Measurements from ENCODE around the gene IFITM1.
"Not testable (repeated sequence)": the region's sequence is repeated elsewhere in the genome, so short reads cannot be mapped to it uniquely, and the experiment has no call there.

The IFITM1 gene

GRCh38 chr11:312092-312816 is 1.6 kb upstream of the IFITM1 start:
- TF ChIP-seq PAX5 (IDR thresholded peaks at IDR 0.05; ENCODE audit: insufficient read depth, low read length, severe bottlenecking) (no peak), SPI1 (IDR thresholded peaks at IDR 0.05; ENCODE audit: low read depth, low read length) (peak; percentile 68), POLR2A (IDR thresholded peaks at IDR 0.05; ENCODE audit: low read depth, low read length) (no peak)
- DNase-seq (ENCODE audit: insufficient read length, low spot score) = no peak
- no peak for FAIRE-seq

DNA sequence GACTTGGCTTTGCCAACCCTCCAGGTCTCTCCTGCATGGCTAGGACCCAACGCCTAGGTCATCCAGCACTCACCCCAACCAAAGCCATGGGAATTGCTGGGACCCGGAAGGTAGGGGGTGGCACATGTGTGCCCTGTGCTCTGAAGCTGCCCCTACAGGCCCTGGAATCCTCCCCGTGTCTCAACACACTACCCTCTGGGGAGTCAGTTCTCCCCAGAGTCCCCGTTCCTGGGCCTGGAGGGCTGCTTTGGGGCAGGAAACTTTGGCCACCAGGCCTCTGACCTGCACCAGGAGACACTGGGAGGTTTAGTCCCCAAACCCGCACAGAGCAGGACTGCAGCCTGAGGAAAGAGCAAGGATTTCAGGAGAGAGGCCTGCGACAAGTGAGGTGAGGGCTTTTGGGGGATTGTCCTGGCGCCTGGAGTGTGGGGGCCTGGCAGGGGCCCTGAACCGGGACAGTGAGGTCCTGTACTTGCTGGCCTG is 495 bp upstream of the IFITM1 start:
- TF ChIP-seq POU2F2 (IDR thresholded peaks at IDR 0.05; ENCODE audit: low read depth, low read length) (no peak), SPI1 (IDR thresholded peaks at IDR 0.05; ENCODE audit: low read depth, low read length) (no peak), TAF1 (IDR thresholded peaks at IDR 0.05; ENCODE audit: low read depth, low read length) (no peak), POLR2A (IDR thresholded peaks at IDR 0.05; ENCODE audit: low read depth, low read length) (no peak), PAX5 (IDR thresholded peaks at IDR 0.05; ENCODE audit: insufficient read depth, low read length, severe bottlenecking) (no peak), POLR2AphosphoS5 (IDR thresholded peaks at IDR 0.05; ENCODE audit: low read depth, low read length) (no peak)
- FAIRE-seq = no peak

DNA sequence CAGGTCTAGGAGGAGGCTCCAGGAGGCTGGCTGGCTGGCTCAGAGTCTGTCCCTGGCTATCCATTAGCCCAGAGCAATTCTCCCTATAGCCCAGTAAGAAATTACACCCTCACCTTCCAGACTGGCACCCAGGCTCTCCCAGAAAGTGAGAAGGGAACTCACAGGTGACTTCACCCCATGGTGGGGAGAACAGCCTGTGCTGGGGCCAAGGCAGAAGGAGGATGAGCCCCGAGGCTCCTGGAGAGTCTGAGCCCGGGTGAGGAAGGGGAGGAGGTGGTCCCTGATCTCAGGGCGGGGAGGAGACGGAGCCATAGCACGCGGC is 675 bp downstream of the IFITM1 start:
- FAIRE-seq; DNase-seq (ENCODE audit: insufficient read length, low spot score): not testable (repeated sequence)

More for the DNA sequence above, 495 bp upstream of the IFITM1 start:
- no peak for DNase-seq (ENCODE audit: insufficient read length, low spot score)

DNA sequence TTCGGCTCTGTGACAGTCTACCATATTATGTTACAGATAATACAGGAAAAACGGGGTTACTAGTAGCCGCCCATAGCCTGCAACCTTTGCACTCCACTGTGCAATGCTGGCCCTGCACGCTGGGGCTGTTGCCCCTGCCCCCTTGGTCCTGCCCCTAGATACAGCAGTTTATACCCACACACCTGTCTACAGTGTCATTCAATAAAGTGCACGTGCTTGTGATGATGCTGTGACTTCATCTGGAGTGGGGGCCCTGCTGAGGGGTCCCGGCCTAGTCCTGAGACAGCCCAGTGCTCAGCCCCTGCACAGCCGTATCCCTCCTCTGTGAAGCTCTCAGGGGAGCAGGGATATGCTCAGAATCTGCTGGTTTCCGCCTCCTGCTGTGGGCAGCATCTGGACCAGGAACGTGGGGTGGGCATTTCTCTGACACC is 1.2 kb downstream of the IFITM1 start:
- FAIRE-seq = no peak
- TF ChIP-seq POLR2AphosphoS5 (IDR thresholded peaks at IDR 0.05; ENCODE audit: low read depth, low read length) (no peak), POU2F2 (IDR thresholded peaks at IDR 0.05; ENCODE audit: low read depth, low read length) (no peak), POLR2A (IDR thresholded peaks at IDR 0.05; ENCODE audit: low read depth, low read length) (no peak), PAX5 (IDR thresholded peaks at IDR 0.05; ENCODE audit: insufficient read depth, low read length, severe bottlenecking) (no peak), SPI1 (IDR thresholded peaks at IDR 0.05; ENCODE audit: low read depth, low read length) (no peak), TAF1 (IDR thresholded peaks at IDR 0.05; ENCODE audit: low read depth, low read length) (no peak)

DNA sequence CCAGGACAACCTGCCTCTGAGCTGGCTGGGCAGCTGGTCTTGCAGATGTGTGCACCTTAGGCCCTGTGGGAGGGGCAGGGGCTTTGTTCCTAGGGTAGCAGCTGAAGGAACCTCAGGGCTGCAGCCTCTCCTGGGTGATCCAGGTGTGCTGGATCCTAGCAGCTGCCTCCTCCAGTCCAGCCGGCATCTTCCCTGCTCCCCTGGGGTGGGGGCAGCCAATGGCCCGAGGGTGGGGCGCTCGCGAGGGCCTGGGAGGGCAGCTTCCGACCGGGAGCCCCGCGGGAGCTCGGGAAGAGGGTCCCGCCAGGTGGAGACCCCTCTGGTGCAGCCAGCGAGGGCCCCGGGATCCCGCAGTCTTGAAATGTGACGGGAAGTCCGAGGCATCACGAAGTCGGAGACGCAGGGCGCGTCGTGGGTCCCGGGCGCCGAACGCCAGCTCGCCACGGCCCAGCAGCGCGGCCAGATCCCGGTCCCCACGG is 1.7 kb downstream of the IFITM1 start:
- DNase-seq (ENCODE audit: insufficient read length, low spot score) = no peak
- TF ChIP-seq POU2F2 (IDR thresholded peaks at IDR 0.05; ENCODE audit: low read depth, low read length) = no peak
- TF ChIP-seq SPI1 (IDR thresholded peaks at IDR 0.05; ENCODE audit: low read depth, low read length) = no peak
- no peak for TF ChIP-seq PAX5 (IDR thresholded peaks at IDR 0.05; ENCODE audit: insufficient read depth, low read length, severe bottlenecking)
- TF ChIP-seq POLR2AphosphoS5 (IDR thresholded peaks at IDR 0.05; ENCODE audit: low read depth, low read length) = no peak
- TF ChIP-seq POLR2A (IDR thresholded peaks at IDR 0.05; ENCODE audit: low read depth, low read length) = no peak
- TF ChIP-seq TAF1 (IDR thresholded peaks at IDR 0.05; ENCODE audit: low read depth, low read length) = no peak
- FAIRE-seq = no peak

More for the DNA sequence above, 1.2 kb downstream of the IFITM1 start:
- DNase-seq (ENCODE audit: insufficient read length, low spot score) = no peak

DNA sequence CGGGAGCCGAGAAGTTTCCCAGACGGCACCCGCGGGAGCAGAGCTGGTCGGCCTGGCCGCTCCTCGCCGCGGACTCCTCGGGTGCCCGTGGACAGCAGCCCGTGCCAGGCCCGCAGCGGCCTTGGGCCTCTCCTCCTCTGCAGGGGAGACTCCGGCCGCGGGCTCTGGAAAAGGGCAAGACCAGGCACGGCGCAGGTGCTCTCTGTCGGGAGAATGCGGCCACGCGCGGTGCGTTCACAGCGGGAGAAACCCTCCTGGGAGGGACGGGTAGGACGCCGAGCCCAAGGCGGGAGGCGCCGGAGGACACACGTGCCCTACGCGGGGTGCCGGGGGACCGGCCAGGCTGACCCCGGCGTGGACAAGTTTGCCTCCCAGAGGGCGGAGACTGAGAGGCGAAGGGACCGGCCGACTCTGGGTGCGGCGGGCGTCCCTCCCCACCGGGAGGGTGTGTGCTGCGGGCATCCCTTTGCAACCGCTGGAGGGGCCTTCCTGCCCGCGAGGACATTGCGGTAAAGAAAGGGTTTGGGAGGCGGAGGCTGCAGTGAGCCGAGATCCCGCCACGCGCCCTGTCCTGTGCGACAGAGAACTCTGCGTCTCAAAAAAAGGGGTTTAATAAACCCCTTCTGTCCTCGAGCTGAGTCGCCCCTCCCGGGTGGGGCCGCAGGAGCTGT is 2.3 kb downstream of the IFITM1 start:
- FAIRE-seq (no peak), DNase-seq (ENCODE audit: insufficient read length, low spot score) (no peak)
- TF ChIP-seq SPI1 (IDR thresholded peaks at IDR 0.05; ENCODE audit: low read depth, low read length) (no peak), POLR2A (IDR thresholded peaks at IDR 0.05; ENCODE audit: low read depth, low read length) (no peak), POLR2AphosphoS5 (IDR thresholded peaks at IDR 0.05; ENCODE audit: low read depth, low read length) (0 out of 2 replicates have a peak, but pooled peaks have one; percentile 42), POU2F2 (IDR thresholded peaks at IDR 0.05; ENCODE audit: low read depth, low read length) (no peak), PAX5 (IDR thresholded peaks at IDR 0.05; ENCODE audit: insufficient read depth, low read length, severe bottlenecking) (no peak), TAF1 (IDR thresholded peaks at IDR 0.05; ENCODE audit: low read depth, low read length) (no peak)

GRCh38 chr11:316891-317301 is 3.1 kb downstream of the IFITM1 start:
- DNase-seq (ENCODE audit: insufficient read length, low spot score) (no peak), FAIRE-seq (no peak)
- TF ChIP-seq POLR2AphosphoS5 (IDR thresholded peaks at IDR 0.05; ENCODE audit: low read depth, low read length) (no peak), TAF1 (IDR thresholded peaks at IDR 0.05; ENCODE audit: low read depth, low read length) (no peak), POU2F2 (IDR thresholded peaks at IDR 0.05; ENCODE audit: low read depth, low read length) (no peak), POLR2A (IDR thresholded peaks at IDR 0.05; ENCODE audit: low read depth, low read length) (no peak), PAX5 (IDR thresholded peaks at IDR 0.05; ENCODE audit: insufficient read depth, low read length, severe bottlenecking) (no peak), SPI1 (IDR thresholded peaks at IDR 0.05; ENCODE audit: low read depth, low read length) (no peak)

- DNase-seq (ENCODE audit: insufficient read length, low spot score) = not testable (repeated sequence)
Observed at GRCh38 chr11:317668-318404, 4.0 kb downstream of the IFITM1 start.

GRCh38 chr11:318405-319120 is 4.7 kb downstream of the IFITM1 start:
- not testable (repeated sequence) for DNase-seq (ENCODE audit: insufficient read length, low spot score)
- FAIRE-seq = peak; percentile 93

More at GRCh38 chr11:317668-318404, 4.0 kb downstream of the IFITM1 start:
- FAIRE-seq = peak; percentile 76

DNA sequence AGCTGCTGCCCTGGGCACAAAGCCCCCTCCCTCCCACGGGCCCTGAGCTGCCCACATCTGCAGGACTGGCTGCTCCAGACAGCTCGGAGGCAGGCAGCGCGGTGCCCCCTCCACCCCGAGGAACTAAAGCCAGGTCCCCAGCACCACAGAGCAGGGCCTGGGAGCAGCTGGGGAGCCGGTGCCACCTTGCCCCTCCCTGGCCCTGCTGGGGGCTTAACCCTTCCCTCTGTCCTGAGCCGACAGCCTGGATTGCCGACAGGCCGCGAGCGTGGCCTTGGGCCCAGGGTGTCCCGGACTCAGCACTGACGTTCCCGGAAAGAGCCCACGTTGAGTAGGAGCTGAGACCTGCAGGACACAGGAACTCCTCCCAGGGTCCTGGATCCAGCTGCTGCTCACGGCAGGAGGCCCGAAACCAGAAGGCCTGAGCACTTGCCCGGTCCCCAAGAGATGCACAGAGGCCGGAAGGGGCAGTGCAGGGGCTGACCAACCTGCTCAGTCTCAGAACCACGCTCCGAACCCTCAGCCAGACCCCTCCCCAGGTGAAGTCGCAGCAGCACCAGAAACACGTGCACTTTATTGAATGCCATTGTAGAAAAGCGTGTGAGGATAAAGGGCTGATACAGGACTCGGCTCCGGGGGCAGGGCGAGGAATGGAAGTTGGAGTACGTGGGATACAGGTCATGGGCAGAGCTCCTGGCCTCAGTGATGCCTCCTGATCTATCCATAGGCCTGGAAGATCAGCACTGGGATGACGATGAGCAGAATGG is 5.5 kb downstream of the IFITM1 start:
- DNase-seq (ENCODE audit: insufficient read length, low spot score) = not testable (repeated sequence)
- FAIRE-seq = peak; percentile 88

GRCh38 chr11:319888-320273 is 6.0 kb downstream of the IFITM1 start:
- not testable (repeated sequence) for DNase-seq (ENCODE audit: insufficient read length, low spot score); FAIRE-seq

All from GM12891 (cell line).